NCI-H2029 (cell line): ENCODE results near the gene ANO7.
"Not testable (repeated sequence)": the region's sequence is repeated elsewhere in the genome, so short reads cannot be mapped to it uniquely, and the experiment has no call there.

ENCODE experiments used
- DNase-seq: peaks from one replicate; lab custom pipeline; 2025; lab: John Stamatoyannopoulos, UW

ANO7 gene

GRCh38 chr2:241190291-241190981 is 2.0 kb downstream of the ANO7 start:
- no peak for DNase-seq

- DNase-seq = no peak
Measured at GRCh38 chr2:241191081-241191480, 2.6 kb downstream of the ANO7 start.

- no peak for DNase-seq
Measured at GRCh38 chr2:241193271-241193670, 4.8 kb downstream of the ANO7 start.

GRCh38 chr2:241194811-241195210 is 6.3 kb downstream of the ANO7 start:
- DNase-seq = no peak

- DNase-seq = no peak
Measured at GRCh38 chr2:241195506-241196130, 7.1 kb downstream of the ANO7 start.

GRCh38 chr2:241197246-241197645 is 8.8 kb downstream of the ANO7 start:
- DNase-seq = not testable (repeated sequence)

- DNase-seq = no peak
Measured at GRCh38 chr2:241197947-241198346, 9.5 kb downstream of the ANO7 start.

GRCh38 chr2:241198381-241199279 is 10.2 kb downstream of the ANO7 start:
- DNase-seq = no peak

- no peak for DNase-seq
Measured at GRCh38 chr2:241199286-241199685, 10.8 kb downstream of the ANO7 start.

GRCh38 chr2:241199897-241200821 is 11.7 kb downstream of the ANO7 start:
- DNase-seq = no peak

GRCh38 chr2:241200822-241201395 is 12.4 kb downstream of the ANO7 start:
- DNase-seq = no peak

- no peak for DNase-seq
Measured at GRCh38 chr2:241201445-241202267, 13.2 kb downstream of the ANO7 start.

GRCh38 chr2:241202268-241202585 is 13.8 kb downstream of the ANO7 start:
- no peak for DNase-seq

GRCh38 chr2:241202681-241203080 is 14.2 kb downstream of the ANO7 start:
- DNase-seq = no peak

- no peak for DNase-seq
Measured at GRCh38 chr2:241203218-241204009, 14.9 kb downstream of the ANO7 start.

- no peak for DNase-seq
Measured at GRCh38 chr2:241204010-241204384, 15.5 kb downstream of the ANO7 start.

- no peak for DNase-seq
Measured at GRCh38 chr2:241204490-241204889, 16.0 kb downstream of the ANO7 start.

GRCh38 chr2:241205086-241205485 is 16.6 kb downstream of the ANO7 start:
- no peak for DNase-seq

- DNase-seq = no peak
Measured at GRCh38 chr2:241207151-241207550, 18.7 kb downstream of the ANO7 start.

GRCh38 chr2:241207641-241208040 is 19.2 kb downstream of the ANO7 start:
- DNase-seq = no peak
